Dermis blood vessel endothelial cell (primary cell): ENCODE measurements around the gene CSF3. TPM values are rescaled to one million over a fixed set of nuclear protein-coding genes. Genes with fewer than 3 reads are reported as not detected.

ENCODE experiments used
- DNase-seq: peaks from one replicate; pipeline ENCODE4 v3.0.0; 2010
- total RNA-seq: library from RNA; depleted of rRNA; stranded (reverse); fragments of >200 nt; gene quantifications from 2 replicates; pipeline ENCODE4 v1.2.3, GENCODE V29; 2014

The CSF3 gene
- total RNA-seq, 1 donor from 2014 or later: 0.17 TPM

DNA sequence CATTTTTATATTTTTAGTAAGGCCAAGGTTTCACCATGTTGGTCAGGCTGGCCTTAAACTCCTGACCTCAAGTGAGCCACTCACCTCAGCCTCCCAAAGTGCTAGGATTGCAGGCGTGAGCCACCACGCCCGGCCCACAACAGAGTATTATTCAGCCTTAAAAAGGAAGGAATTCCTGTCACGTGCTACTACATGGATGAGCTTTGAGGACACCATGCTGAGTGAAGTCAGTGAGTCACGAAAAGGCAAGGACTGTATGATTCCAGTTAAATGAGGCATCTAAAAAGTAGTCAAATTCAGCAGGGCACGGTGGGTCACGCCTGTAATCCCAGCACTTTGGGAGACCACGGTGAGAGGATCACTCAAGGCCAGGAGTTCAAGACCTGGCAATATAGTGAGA is 9.7 kb downstream of the CSF3 start:
- peak; percentile 60 for DNase-seq

DNA sequence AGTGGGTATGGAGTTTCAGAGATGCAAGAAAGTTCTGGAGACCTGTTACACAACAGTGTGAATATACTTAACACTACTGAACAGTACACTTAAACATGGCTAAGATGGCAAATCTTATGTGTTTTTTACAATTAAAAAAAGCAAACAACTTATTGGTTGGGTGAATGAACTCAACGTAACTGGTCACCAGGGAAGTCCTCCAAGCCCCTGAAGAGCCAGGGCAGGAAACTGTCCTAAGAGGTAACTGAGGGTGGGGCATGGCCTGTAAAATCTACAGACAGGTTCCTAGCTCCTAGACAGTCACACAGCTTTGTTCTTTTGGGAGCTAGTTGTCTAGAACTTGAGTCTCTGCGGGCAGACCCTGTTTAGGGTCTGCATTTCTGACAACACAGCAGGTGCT is 10.3 kb downstream of the CSF3 start:
- no peak for DNase-seq

DNA sequence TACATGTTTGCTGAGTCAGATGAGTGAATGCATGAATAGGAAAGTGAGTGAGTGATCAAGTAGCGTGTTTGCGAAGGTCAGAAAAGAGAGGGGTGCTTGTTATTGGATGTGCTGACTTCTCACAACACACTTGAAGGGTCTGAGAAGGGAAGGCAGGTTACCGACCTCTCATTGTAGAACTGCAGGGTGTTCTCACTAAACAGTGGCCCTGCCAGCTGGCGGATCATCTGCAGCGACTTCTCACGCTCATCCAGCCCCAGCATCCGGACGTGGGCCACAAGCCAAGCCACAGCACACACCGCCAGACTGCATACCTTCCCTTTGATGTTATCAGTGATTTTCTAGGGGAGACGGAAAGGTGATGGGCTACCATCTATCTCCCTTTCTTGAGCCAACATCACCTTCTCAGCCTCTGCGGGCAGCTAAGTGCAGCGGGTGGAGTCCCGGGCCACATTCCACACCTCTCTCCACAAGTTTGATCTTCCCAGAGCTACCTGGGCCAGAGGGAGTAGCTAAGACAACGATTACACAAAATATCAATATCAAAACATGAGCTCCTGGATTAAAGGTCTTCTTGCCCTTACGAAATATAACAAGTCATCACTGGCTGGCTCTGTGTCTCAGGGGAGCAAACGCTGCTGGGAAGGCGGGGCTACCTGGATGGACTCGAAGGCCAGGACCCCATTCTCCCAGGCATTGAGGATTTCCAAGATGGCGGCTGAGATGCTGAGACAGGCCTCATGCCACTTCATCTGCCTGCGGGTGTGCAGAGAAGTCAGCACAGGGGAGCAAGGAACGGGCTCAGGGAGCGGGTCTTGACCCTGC is 11.0 kb downstream of the CSF3 start:
- peak; percentile 92 for DNase-seq

DNA sequence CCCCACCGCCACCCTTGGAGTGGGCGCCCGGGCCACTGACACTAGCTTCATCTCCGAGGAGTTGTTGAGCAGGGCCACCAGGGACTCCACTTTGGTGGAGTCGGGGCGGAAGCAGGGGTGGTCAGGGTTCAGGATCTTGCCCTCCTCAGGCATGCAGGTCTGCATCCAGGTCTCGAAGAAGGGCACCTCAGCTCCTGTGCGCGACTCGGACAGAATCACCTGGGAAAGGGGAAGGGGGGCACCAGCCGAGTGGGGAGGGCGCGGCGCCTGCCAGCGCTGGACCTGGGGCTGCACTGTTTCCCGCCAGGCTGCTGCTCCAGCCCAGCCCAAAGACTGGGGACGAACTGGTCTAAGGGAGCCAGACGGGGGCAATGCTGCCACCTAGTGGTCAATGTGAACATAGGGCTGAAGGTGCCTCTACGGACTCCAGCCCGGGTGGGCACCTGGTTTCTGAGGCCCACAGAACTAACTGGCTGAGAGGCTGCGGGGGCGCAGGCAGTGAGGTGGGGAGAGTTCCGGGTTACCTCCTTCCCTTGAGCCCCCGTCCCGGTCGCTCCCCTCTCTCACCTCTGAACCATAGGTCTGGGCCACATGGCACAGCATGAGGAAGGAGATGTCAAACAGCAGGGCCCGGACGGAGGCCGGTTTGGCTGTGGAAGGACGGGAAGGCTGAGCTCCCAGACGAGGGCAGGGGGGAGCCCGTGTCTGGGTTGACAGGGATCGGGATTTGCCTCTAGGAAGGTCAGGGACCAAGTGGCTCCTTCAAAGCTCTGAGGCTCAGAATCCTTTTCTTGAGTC is 11.8 kb downstream of the CSF3 start:
- peak; percentile 94 for DNase-seq

DNA sequence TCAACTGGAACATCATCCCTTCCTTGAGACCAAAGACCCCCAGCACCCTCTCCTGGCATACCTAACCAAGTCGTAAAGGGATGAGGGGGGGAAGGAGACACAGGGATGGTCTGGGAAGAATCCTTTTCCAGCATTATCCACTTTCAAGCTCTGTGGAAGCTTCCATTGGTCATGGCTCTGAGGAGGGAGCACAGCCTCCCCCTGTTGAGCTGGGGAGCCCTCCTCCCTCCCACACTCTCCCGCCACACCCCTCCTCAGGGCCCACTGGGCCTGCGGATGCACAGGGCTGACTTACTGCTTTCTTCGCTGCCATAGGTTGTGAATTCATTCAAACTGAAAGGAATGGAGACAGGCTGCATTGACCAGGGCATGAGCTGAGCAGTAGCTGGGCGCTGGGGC is 12.4 kb downstream of the CSF3 start:
- no peak for DNase-seq

DNA sequence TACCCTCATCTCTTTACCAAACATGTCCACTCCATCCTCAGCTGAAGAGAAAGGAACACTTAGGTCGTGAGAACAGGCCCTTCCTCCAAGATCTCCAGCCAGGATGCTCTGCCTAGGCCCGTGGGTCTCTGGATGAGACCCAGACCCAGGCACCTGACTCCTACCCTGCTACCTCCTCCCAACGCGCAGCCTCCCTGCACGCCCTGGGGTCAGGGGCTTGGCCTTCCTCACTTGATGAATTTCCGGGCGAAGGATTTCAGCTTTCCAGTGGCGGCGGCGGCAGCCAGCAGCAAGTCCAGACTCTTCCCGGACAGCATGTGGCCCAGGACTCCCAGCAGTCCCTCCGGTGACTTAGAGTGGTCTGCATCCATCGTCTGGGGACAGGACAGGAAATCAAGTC is 13.4 kb downstream of the CSF3 start:
- no peak for DNase-seq

DNA sequence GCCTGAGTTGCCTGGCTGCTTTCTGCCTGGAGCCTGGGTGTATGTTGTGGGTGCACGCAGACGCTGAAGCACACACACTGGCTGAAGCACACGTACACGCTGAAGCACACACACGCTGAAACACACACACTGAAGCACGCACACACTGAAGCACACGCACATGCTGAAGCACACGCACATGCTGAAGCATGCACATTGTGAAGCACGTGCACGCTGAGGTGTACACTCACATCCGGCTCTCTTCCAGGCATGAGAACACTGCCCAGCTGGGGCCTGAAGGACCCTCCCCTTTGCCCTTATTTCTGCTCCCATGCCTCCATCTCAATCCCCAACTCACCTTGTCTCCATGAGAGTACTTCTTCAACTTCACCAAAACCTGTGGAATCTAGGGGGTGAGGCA is 16.5 kb downstream of the CSF3 start:
- no peak for DNase-seq

DNA sequence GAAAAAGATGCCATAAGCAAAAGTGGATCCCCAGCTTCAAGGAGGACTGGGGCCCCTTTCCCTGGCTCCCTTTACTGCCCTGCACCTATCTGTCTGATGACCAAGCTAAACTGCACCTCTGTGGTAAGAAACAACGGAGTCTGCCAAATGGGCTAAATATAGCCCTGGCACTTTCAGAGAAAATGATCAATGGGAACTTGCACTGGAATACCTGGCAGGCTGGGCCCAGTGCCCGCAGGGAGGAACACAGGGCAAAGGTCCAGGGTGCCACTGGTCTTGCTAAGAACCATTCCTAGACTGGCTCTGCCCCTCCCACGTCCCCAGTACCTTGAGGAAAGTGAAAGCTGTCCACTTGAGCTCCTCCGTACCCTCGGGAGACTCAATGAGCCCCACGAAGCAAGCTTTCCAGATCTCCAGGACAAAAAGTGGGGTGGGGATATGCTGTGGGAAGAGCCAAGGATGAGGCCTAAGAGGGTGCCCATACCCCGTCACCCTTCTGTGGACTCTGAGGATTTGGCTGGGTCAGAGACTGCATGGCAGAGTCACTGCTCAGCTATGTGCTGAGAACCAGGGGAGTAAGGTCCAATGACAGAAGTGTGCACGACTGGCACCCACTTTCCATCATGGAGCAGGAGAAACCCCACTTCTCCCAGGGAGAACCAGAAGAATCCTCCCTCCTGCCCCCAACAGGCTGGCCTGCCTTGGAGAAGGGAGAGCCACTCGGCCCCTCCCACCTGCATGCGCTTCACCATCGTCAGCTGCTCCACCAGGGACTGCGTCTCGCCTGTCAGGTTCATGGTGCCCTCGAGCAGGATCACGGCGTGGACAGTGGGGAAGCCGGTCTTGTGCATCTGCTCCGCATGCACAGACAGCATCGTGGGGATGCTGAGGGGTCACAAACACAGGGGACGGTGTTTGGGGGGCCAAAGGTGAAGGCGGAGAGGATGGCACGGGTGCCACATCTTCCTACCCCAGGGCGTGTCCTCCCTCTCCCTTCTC is 17.4 kb downstream of the CSF3 start:
- DNase-seq: no peak

DNA sequence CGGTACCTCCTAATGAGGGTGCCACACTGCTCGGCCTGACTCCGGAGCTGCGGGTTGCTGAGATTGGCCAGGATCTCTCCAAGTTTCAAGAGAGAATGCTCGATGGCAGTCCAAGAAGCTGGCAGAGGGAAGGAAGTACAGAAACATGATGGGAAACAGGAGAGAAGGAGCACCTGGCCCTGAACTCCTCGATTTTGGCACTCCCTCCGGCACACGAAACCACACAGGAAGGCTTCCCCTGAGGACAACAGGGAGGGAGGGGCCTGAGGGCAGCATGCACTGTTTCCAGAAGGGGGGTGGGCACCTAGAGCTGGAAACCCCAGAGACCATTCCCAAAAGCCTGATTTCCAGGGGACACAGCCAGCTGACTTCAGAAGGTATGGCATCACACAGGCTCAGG is 18.1 kb downstream of the CSF3 start:
- no peak for DNase-seq

DNA sequence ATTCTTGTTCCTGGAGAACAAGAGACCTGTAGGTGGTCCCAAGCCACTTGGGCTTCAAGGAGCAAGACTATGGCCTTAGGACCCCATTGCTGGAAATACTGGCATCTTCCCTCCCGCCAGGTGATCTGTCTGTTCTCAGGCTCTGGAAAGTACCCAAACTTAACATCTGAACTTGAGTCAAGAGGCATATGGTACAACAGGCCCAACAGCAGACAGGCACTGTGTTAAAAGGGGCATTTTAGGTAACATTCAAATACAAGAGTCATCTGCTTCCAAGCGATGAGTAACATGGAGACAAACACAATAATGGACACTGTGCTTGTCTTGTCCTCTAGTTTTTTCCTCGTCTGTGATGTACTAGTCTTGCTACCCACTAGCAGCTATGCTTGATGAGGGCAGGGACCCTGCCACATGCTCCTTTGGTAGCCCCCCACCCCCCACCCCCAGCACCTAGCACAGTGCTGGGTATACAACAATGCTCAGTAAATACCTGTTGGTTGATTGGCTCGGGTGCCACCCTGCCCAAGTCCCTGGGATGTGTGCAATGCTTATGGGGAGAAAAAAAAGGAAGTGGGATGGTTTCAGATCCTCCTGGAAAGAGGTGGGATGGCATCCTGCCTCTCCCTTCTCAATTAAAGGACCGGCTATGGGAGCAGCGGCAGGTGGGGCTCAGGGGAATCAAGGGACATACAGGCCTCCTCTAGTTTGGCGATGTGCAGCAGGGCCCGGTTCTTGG is 19.4 kb downstream of the CSF3 start:
- no peak for DNase-seq

DNA sequence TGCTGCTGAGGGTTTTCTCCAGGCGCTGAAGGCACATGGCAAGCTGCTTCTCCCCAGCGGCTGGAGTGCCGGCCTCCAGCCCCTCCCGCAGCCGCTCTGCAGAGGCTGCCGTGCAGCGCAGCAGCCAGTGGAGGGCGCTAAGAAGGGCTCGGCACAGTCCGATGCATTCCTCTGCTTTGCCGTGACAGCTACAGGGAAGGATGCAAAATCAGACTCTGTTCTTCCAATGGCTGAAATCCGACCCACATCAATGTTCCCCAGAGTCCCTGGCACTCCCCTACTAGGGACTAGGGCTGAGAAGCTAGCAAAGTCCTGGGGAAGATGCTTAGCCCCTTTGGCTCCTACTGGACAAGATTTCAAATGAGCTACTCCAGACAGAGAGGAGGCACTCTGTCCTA is 19.9 kb downstream of the CSF3 start:
- DNase-seq: peak; percentile 76

DNA sequence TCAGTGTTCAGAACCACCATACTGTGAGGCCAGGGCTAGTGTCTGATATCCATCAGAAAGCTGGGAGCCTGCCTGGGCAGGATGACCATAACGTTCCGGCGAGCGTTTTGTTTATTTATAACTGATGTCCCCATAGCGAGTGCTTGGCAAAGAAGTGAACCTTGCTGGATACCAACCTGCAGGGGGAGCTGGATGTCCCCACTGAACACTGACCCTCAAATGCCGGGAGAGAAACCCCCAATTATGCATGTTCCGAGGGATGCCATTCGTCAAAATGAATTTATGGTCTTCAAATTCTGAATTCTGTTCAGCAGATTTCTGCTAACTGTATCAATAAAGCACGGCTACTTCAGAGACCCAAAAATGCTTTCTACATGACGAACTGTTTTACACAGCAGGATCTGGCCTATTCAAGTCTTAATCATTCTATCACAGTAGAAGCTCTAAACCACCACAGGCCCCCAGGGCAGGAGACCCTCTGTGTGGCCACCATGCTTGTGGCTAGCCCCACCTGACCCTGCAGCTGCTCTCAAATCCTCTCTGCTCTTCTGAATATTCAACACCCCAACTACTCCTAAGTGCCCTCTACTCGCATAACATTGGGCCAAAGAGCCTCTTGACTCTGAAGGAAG is 23.8 kb downstream of the CSF3 start:
- DNase-seq: peak; percentile 91

DNA sequence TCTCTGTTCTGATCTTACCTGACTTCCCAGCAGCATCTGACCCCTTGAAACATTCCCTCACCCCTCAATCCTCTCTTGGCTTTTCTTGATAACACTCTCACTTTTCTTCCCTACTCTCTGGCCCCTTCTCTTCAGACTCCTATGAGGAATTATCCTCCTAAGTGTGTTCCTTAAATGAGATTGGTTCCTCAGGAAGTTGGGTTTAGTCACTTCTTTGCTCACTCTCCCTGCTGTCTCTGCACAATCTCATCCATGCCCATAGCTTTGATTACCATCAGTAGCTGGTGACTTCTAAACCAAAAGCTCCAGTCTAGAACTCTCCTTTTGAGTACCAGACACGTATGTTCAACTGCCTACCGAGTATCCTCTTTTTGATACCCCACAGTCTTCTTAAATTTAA is 26.0 kb downstream of the CSF3 start:
- DNase-seq: no peak

DNA sequence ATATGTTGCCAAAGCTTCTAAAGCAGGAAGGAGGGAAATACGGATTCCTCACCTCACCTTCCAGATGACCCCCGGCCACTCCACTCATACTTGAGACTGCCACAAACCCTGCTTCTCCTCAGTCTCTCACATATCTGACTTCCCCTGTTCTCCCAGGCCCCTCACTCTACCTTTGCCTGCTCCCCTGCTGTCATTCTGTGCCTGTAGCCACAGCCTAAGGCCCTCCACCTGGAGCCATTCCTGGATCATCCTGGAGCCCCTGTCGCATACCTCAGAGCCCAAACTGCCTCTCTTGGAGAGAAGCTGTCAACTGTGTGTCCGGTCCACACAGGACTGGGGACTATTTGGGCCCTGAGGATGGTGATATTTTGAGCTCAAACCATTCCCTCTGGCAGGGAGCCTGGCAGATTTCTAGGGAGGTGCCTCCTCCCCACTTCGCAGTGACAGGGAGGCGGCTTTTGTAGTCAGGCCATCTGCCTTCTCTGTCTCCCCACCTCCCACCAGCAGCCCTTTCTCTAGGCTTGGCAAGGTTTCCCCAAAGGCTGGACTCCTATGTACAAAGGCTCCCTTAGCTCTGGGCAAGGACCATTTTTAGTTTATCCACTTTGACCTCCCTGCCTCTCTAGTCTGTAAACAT is 41.3 kb downstream of the CSF3 start:
- no peak for DNase-seq

DNA sequence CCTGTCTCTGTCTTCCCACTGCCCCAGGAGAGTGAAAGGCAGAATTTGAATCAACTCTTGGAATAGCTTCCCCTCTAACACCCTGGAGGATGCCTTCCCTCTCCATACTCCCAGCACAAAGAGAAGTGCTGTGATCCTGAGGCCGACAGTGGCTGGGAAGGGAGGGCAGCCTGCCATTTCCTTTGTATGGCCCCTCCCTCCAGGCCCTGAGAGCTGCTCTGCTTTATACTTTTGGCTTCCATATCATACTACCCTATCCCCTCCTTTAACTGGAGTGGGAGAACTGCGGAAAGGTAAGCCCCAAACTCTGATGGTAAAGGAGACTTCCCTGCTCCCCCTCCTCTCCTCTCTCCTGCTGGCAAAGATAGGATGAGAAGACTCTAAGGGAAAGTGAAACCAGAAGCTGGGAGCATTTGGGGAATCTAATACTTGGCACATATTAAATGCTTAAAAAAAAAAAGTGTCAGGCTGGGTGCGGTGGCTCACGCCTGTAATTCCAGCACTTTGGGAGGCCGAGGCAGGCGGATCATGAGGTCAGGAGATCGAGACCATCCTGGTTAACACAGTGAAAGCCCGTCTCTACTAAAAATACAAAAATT is 43.0 kb downstream of the CSF3 start:
- peak; percentile 26 for DNase-seq

DNA sequence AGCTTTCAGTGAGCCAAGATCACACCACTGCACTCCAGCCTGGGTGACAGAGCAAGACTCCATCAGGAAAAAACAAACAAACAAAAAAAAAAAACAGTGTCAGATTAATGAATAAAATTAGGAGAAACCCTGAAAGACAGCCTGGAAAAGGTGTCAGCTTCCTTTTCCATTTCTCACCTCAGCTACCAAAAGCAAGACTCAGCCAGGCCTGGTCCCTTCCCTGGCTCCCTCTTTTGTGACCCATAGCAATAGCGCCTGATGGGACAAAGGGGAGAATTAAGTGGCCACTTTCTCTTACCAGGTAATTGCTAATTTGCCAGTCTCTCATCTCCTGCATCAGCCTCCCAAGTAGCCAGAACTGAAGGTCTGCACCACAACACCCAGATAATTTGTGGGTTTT is 43.6 kb downstream of the CSF3 start:
- no peak for DNase-seq

DNA sequence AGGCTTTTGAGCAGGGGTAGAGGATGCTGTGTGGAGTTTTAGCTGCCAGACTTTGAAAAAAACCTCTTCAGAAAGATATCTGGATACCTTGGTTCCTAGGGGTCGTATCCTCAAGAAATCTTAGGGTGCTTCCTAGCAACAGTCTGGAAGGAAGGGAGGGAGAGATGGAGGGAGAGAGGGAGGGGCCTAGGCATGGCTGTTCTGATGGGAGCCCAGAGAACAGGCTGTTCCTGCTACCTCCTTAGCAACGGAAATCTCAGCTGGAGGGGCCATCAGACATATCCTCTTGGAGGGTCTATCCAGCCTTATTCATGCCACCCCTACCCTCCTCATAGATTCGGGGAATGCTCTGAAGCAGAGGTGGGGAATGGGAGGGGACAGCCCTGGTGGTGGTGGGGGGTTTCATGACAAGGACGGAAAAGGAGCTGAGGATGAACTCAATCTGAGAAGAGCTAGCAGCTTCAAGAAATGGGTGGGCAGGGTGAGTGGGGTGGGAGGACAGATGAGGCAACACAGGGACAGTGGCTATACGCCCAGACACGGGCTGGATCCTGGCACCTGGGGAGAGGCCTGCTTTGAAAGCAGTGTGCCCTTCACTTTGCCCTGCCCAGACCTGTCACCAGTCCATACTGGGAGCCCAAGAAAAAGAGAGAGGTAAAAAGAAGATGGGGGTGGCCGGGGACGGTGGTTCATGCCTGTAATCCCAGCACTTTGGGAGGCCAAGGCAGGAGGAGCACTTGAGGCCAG is 44.7 kb downstream of the CSF3 start:
- DNase-seq: no peak

DNA sequence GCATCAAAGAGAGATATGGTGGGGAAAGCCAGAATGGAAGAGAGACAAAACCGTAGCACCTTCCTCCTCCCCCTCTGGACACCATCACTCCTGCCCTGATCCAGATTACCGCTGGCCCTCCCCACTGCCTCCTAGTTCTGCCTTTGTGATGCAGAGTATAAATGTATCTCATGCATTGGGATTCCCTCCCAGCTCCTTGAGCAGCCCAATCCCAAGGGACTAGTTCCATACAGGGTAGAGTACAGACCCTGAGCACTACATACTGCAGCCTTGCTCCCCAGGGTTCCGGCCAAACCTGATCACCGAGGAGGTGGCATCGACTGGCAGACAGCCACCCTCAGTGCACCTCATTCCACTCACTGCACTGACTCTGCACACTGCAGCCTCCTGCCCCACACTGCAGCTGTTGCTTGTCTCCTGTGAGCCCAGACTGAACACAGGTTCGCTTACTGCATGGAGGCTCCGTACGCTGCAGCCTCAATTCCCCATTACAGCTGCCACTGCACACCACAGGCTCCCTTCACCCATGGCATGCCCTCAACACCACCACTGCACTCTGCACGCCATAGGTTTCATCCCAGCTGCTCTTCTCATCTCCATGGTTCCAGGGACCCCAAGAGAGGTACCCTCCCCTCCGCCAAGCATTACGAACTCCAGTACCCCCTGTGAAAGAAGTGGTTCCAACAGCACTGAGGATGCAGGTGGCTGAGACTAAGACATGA is 45.8 kb downstream of the CSF3 start:
- DNase-seq: no peak

DNA sequence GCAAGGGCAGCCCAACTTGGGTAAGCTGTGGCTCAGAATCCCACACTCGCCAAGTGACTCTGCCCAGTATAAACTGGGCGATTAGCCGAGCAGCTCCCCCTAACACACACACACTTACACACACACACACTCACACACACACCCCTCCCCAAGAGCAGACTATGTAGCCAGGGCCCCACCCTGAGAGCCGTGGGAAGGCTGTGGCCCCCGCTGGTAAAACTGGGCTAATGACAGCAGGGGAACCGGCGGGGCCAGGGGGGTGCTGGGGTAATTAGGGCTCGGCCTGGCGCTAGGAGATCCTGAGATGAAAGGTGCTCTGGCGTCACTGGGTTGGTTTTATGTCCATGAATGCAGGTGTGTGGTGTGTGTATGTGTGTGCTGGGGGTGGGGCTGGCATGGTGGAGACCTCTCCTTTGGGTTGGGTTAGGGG is 46.4 kb downstream of the CSF3 start:
- DNase-seq: no peak
